Neural progenitor cell (in vitro differentiated cells): ENCODE results near the gene FBXL15. TPM values are rescaled to one million over a fixed set of nuclear protein-coding genes. Genes with fewer than 3 reads are reported as not detected.

ENCODE experiments used
- DNase-seq: peaks from one replicate; pipeline ENCODE4 v3.0.0-alpha.2; 2016; ENCODE audit warnings: low spot score
- H2AFZ ChIP-seq: fragments of 200-600 bp; sonication (generic); replicated peaks from 2 replicates; pipeline ENCODE4 v1.6.1; 2016; ENCODE audit warnings: antibody characterized with exemption
- H3F3A ChIP-seq: fragments of 200-600 bp; sonication (generic); 2 replicates; pipeline ENCODE4 v1.6.1; 2016; ENCODE audit warnings: antibody characterized with exemption, low read depth
- H3K27ac ChIP-seq: fragments of 200-600 bp; sonication (generic); 2 replicates; pipeline ENCODE4 v1.5.1; 2016; ENCODE audit warnings: mild to moderate bottlenecking
- H3K27me3 ChIP-seq: fragments of 200-600 bp; sonication (generic); 2 replicates; pipeline ENCODE4 v1.6.1; 2016; ENCODE audit warnings: mild to moderate bottlenecking, moderate library complexity
- H3K36me3 ChIP-seq: fragments of 200-600 bp; sonication (generic); 2 replicates; pipeline ENCODE4 v1.5.1; 2016
- H3K4me1 ChIP-seq: fragments of 200-600 bp; sonication (generic); 2 replicates; pipeline ENCODE4 v1.6.1; 2016; ENCODE audit warnings: mixed run types
- H3K4me2 ChIP-seq: fragments of 200-600 bp; sonication (generic); 2 replicates; pipeline ENCODE4 v1.6.1; 2016
- H3K4me3 ChIP-seq: fragments of 200-600 bp; sonication (generic); 2 replicates; pipeline ENCODE4 v1.5.1; 2016
- H3K79me2 ChIP-seq: fragments of 200-600 bp; sonication (generic); 2 replicates; pipeline ENCODE4 v1.6.1; 2016; ENCODE audit warnings: low read depth
- H3K9ac ChIP-seq: fragments of 200-600 bp; sonication (generic); 2 replicates; pipeline ENCODE4 v1.6.1; 2016
- H3K9me3 ChIP-seq: fragments of 200-600 bp; sonication (generic); 2 replicates; pipeline ENCODE4 v1.5.1; 2016; ENCODE audit warnings: low read depth
- H4K20me1 ChIP-seq: fragments of 200-600 bp; sonication (generic); 2 replicates; pipeline ENCODE4 v1.6.1; 2016; ENCODE audit warnings: low read depth
- H3K27ac Mint-ChIP-seq: 3 replicates; pipeline ENCODE4 v1.8.0; 2021; ENCODE audit warnings: mixed read lengths
- H3K27me3 Mint-ChIP-seq: 2 replicates; pipeline ENCODE4 v1.8.0; 2022; ENCODE audit warnings: low read depth, mild to moderate bottlenecking, inconsistent platforms, moderate library complexity, mixed read lengths; ENCODE audit not compliant: insufficient read depth
- H3K36me3 Mint-ChIP-seq: 3 replicates; pipeline ENCODE4 v1.8.0; 2021; ENCODE audit warnings: mixed read lengths
- H3K4me1 Mint-ChIP-seq: 3 replicates; pipeline ENCODE4 v1.8.0; 2021; ENCODE audit warnings: mixed read lengths
- H3K4me3 Mint-ChIP-seq: 3 replicates; pipeline ENCODE4 v1.8.0; 2021; ENCODE audit warnings: mild to moderate bottlenecking, moderate library complexity, mixed read lengths
- H3K9me3 Mint-ChIP-seq: 3 replicates; pipeline ENCODE4 v1.8.0; 2020; ENCODE audit warnings: mixed read lengths
- EZH2 ChIP-seq: fragments of 200-600 bp; sonication (generic); IDR thresholded peaks from 2 replicates; pipeline ENCODE4 v1.6.1; 2017; ENCODE audit warnings: antibody characterized with exemption, mild to moderate bottlenecking, moderate library complexity
- EZH2phosphoT487 ChIP-seq: fragments of 200-600 bp; sonication (generic); IDR thresholded peaks from 2 replicates; pipeline ENCODE4 v1.6.1; 2017; ENCODE audit warnings: antibody characterized with exemption
- total RNA-seq: library from RNA; depleted of rRNA; stranded (reverse); fragments of >200 nt; gene quantifications from 2 replicates; pipeline ENCODE4 v1.2.3, GENCODE V29; 2015; ENCODE audit warnings: low replicate concordance
- TF ChIP-seq, protein P1 (sequence below): fragments of 200-600 bp; sonication (generic); IDR thresholded peaks from 2 replicates; pipeline ENCODE4 v1.5.1; 2017; ENCODE audit warnings: antibody characterized with exemption, mild to moderate bottlenecking

Gene FBXL15
- total RNA-seq, 1 donor from 2014 or later, result 4.4 TPM

DNA sequence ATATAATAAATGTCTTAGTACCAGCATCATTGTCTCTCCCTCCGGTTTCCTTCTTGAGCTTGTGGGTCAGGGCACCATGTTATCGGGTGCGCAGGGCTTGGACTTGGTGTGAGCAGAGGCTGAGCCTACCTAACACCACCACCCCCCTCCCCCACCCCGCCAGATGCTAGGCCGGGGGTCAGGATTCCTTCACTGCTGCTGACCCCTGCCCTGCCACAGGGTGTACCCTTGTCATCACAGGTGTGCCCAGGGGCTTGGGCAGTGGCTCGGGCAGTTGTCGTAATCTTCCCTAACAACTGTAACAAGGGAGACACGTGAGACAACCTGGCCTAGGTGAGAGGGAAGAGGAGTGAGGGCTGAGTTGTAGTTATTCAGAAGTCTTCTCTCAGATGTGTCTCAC, 37.8 kb upstream of the FBXL15 start:
- Histone ChIP-seq H3K79me2 (no peaks in the 10 kb centered on the region), H4K20me1 (no peaks in the 10 kb centered on the region), H3K4me1 (no peaks in the 10 kb centered on the region), H3K9ac (no peak overlapping the region), H3K27ac (no peak overlapping the region), H3F3A (peaks cover 4% of the 10 kb centered on the region), H3K36me3 (no peaks in the 10 kb centered on the region), H3K9me3 (no peaks in the 10 kb centered on the region), H3K27me3 (peaks cover 35% of the 10 kb centered on the region), H3K4me3 (no peak overlapping the region), H2AFZ (no peak overlapping the region), H3K4me2 (no peak overlapping the region)
- Mint-ChIP-seq H3K36me3 (peaks cover 20% of the 10 kb centered on the region), H3K27ac (no peak overlapping the region), H3K4me1 (no peaks in the 10 kb centered on the region), H3K9me3 (no peaks in the 10 kb centered on the region), H3K27me3 (peaks cover 2% of the 10 kb centered on the region), H3K4me3 (no peak overlapping the region)
- no peak for TF ChIP-seq EZH2
- TF ChIP-seq EZH2phosphoT487, result no peak
- TF ChIP-seq, protein P1, sequence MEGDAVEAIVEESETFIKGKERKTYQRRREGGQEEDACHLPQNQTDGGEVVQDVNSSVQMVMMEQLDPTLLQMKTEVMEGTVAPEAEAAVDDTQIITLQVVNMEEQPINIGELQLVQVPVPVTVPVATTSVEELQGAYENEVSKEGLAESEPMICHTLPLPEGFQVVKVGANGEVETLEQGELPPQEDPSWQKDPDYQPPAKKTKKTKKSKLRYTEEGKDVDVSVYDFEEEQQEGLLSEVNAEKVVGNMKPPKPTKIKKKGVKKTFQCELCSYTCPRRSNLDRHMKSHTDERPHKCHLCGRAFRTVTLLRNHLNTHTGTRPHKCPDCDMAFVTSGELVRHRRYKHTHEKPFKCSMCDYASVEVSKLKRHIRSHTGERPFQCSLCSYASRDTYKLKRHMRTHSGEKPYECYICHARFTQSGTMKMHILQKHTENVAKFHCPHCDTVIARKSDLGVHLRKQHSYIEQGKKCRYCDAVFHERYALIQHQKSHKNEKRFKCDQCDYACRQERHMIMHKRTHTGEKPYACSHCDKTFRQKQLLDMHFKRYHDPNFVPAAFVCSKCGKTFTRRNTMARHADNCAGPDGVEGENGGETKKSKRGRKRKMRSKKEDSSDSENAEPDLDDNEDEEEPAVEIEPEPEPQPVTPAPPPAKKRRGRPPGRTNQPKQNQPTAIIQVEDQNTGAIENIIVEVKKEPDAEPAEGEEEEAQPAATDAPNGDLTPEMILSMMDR, result no peak
- DNase-seq, result no peak

DNA sequence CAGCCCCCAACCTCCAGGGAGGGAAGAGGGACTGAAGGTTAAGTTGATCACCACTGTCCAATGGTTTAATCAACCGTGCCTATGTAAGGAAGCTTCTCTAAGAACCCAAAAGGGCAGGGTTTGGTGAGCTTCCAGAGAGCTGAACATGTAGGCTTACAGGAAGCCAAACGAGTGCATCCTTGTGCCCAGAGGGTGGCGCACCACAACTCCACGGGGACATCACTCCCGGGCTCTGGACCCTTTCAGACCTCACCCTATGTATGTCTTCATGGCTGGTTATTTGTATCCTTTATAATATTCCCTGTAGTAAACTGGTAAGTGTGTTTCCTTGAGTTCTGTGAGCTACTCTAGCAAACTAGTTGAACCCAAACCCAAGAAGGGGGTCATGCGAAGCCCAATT, 36.6 kb upstream of the FBXL15 start:
- H3K4me1 ChIP-seq, result no peaks in the 10 kb centered on the region
- H4K20me1 ChIP-seq, result peaks cover 3% of the 10 kb centered on the region
- peak; percentile 70 for DNase-seq
- peaks cover 18% of the 10 kb centered on the region for H3K36me3 Mint-ChIP-seq
- no peaks in the 10 kb centered on the region for H3K9me3 ChIP-seq
- peaks cover 8% of the 10 kb centered on the region for H3F3A ChIP-seq
- no peak overlapping the region for H3K4me3 Mint-ChIP-seq
- H3K4me2 ChIP-seq, result no peak overlapping the region
- no peak overlapping the region for H3K4me3 ChIP-seq
- peaks cover 44% of the 10 kb centered on the region for H3K27me3 ChIP-seq
- H3K27ac ChIP-seq, result no peak overlapping the region
- H3K9me3 Mint-ChIP-seq, result no peaks in the 10 kb centered on the region
- no peaks in the 10 kb centered on the region for H3K36me3 ChIP-seq
- H3K4me1 Mint-ChIP-seq, result peaks cover 3% of the 10 kb centered on the region
- no peaks in the 10 kb centered on the region for H3K79me2 ChIP-seq
- no peak overlapping the region for H2AFZ ChIP-seq
- no peak overlapping the region for H3K9ac ChIP-seq
- peaks cover 2% of the 10 kb centered on the region for H3K27me3 Mint-ChIP-seq
- TF ChIP-seq, protein P1, result peak; percentile 67
- TF ChIP-seq EZH2phosphoT487 (no peak), EZH2 (no peak)
- H3K27ac Mint-ChIP-seq, result no peak overlapping the region

DNA sequence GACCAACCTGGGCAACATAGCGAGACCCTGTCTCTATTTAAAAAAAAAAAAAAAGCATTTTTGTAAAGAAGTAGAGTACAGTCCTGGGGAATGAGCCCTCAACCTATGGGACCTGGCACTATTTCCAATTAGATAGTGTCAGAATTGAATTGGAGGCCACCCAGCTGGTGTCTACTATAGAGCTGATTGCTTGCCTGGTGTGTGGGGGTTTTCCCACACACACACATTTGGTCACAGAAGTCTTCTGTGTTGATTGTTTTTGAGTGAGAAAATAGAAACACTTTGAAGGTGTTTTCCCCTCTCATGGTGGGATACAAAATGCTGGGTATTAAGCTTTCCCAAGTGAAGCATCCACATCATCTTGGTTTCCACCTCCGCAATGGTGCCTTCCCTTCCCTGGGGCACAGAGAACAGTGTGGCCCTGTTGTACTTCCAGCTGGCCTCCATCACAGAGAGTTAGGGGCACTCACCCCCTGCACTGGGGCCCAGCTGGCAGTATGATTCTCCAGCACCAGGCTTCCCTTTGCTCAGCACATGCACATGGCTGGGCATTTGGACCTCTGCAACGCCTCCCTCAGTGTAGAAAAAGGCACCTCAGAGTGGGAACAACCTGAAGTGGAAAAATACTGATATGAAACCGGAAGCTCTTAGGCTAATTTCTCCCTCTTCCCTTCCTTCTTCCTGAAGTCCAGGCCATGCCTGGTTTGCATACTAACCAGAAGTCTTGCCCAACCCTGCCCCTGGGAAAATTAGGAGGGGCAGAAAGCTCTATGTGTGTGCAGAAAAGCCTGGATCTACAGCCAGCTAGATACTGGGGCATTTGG, 35.8 kb upstream of the FBXL15 start:
- Mint-ChIP-seq H3K27ac (no peak overlapping the region), H3K4me1 (peaks cover 3% of the 10 kb centered on the region), H3K36me3 (peaks cover 15% of the 10 kb centered on the region), H3K4me3 (no peak overlapping the region), H3K27me3 (peaks cover 3% of the 10 kb centered on the region), H3K9me3 (no peaks in the 10 kb centered on the region)
- Histone ChIP-seq H3F3A (peaks cover 8% of the 10 kb centered on the region), H3K9ac (no peak overlapping the region), H3K27me3 (peaks cover 51% of the 10 kb centered on the region), H4K20me1 (peaks cover 3% of the 10 kb centered on the region), H3K36me3 (no peaks in the 10 kb centered on the region), H3K4me2 (no peak overlapping the region), H2AFZ (no peak overlapping the region), H3K27ac (no peak overlapping the region), H3K9me3 (no peaks in the 10 kb centered on the region), H3K79me2 (no peaks in the 10 kb centered on the region), H3K4me3 (no peak overlapping the region), H3K4me1 (no peaks in the 10 kb centered on the region)
- TF ChIP-seq, protein P1, result no peak
- no peak for TF ChIP-seq EZH2phosphoT487
- no peak for TF ChIP-seq EZH2
- no peak for DNase-seq
